HCT116 (cell line): ENCODE results near the gene HDHD5. TPM values are rescaled to one million over a fixed set of nuclear protein-coding genes. Genes with fewer than 3 reads are reported as not detected.

Experiments
- ATAC-seq: fragments of 200-7000 bp; cut with Tn5 transposase; 2 replicates; pipeline ENCODE4 v1.9.1; 2020; ENCODE audit warnings: mild to moderate bottlenecking, moderate library complexity
- BruUV-seq: library from RNA; stranded (reverse); fragments of 400-500 nt; replicated peaks from 2 replicates; lab custom pipeline; 2021; lab: Mats Ljungman, UMichigan
- CTCF ChIA-PET: fragments of 300-600 bp; sonication (Branson Sonifier 250); formaldehyde crosslinking; loops from one replicate; lab custom pipeline; 2021; ENCODE audit warnings: antibody characterized with exemption; lab: Charles Lee
- POLR2A ChIA-PET: fragments of 300-600, 350-600 bp; sonication (Branson Sonifier 250); formaldehyde crosslinking; loops from one replicate; lab custom pipeline; 2021; ENCODE audit warnings: antibody characterized with exemption; lab: Charles Lee
- RAD21 ChIA-PET, 2 experiments: fragments of 300-600 bp; sonication (Branson Sonifier 250); formaldehyde crosslinking; loops; one replicate each; lab custom pipeline; 2023; ENCODE audit warnings: low total read pairs in 2 of 2; ENCODE audit not compliant: uncharacterized antibody in 2 of 2, unreplicated experiment in 2 of 2, low non-redundant PET in 1 of 2; lab: Charles Lee
- DNase-seq: peaks from one replicate; pipeline ENCODE4 v3.0.0-alpha.2; 2010; ENCODE audit warnings: low read depth, low spot score
- H2AFZ ChIP-seq: fragments of 200-600 bp; shearing (Covaris generic), sonication (generic); 2 replicates; pipeline ENCODE4 v1.6.1; 2017; ENCODE audit warnings: low read depth, mixed run types, mixed read lengths, antibody characterized with exemption, low read length; ENCODE audit not compliant: poor library complexity, severe bottlenecking
- H3K27ac ChIP-seq: 2 replicates; pipeline ENCODE4 v1.5.1; 2012; ENCODE audit warnings: low read depth, low read length
- H3K27me3 ChIP-seq: fragments of 200-600 bp; sonication (generic); 2 replicates; pipeline ENCODE4 v1.6.1; 2016; ENCODE audit warnings: mixed run types, low read length, mixed read lengths; ENCODE audit not compliant: insufficient read depth
- H3K36me3 ChIP-seq, 2 experiments: fragments of 200-500 bp in 1 of 2; fragments of 200-600 bp in 1 of 2; sonication (Bioruptor generic) in 1 of 2; sonication (generic) in 1 of 2; 2 replicates each; pipeline versions ENCODE4 v1.5.1 to v1.6.1; 2014 to 2016; ENCODE audit warnings: low read length in 2 of 2, inconsistent platforms in 1 of 2, mixed read lengths in 1 of 2, mixed run types in 1 of 2; ENCODE audit not compliant: insufficient read depth in 2 of 2, control insufficient read depth in 1 of 2
- H3K4me1 ChIP-seq, 2 experiments: fragments of 200-600 bp in 1 of 2; sonication (generic) in 1 of 2; 2 replicates each; pipeline versions ENCODE4 v1.5.1 to v1.6.1; 2012 to 2017; ENCODE audit warnings: low read length in 2 of 2, inconsistent platforms in 1 of 2, mild to moderate bottlenecking in 1 of 2, mixed read lengths in 1 of 2, mixed run types in 1 of 2, moderate library complexity in 1 of 2; ENCODE audit not compliant: insufficient read depth in 2 of 2, control insufficient read depth in 1 of 2
- H3K4me2 ChIP-seq: fragments of 200-600 bp; sonication (generic); 2 replicates; pipeline ENCODE4 v1.6.1; 2017; ENCODE audit warnings: mixed run types, low read length, mixed read lengths
- H3K4me3 ChIP-seq, 2 experiments: fragments of 200-600 bp in 1 of 2; sonication (generic) in 1 of 2; replicated peaks in 1 of 2; 2 replicates each; pipeline ENCODE4 v1.5.1; 2011 to 2016; ENCODE audit warnings: low read length in 2 of 2, control low read depth in 1 of 2, low read depth in 1 of 2, mild to moderate bottlenecking in 1 of 2, mixed read lengths in 1 of 2, mixed run types in 1 of 2
- H3K79me2 ChIP-seq: fragments of 200-600 bp; sonication (generic); 2 replicates; pipeline ENCODE4 v1.6.1; 2017; ENCODE audit warnings: mild to moderate bottlenecking, mixed run types, low read length, moderate library complexity, mixed read lengths; ENCODE audit not compliant: insufficient read depth
- H3K9ac ChIP-seq: fragments of 200-600 bp; sonication (generic); 2 replicates; pipeline ENCODE4 v1.6.1; 2016; ENCODE audit warnings: low read length, mixed read lengths
- H3K9me2 ChIP-seq: fragments of 200-600 bp; sonication (generic), shearing (Covaris generic); 2 replicates; pipeline ENCODE4 v1.6.1; 2017; ENCODE audit warnings: mixed run types, mild to moderate bottlenecking, moderate library complexity; ENCODE audit not compliant: insufficient read depth
- H3K9me3 ChIP-seq, 2 experiments: fragments of 200-500 bp in 1 of 2; fragments of 200-600 bp in 1 of 2; sonication (Bioruptor generic) in 1 of 2; sonication (generic) in 1 of 2; 2 replicates each; pipeline ENCODE4 v1.6.1; 2014 to 2017; ENCODE audit warnings: low read length in 2 of 2, mixed read lengths in 2 of 2, inconsistent platforms in 1 of 2, low read depth in 1 of 2, mild to moderate bottlenecking in 1 of 2, mixed run types in 1 of 2, moderate library complexity in 1 of 2; ENCODE audit not compliant: control insufficient read depth in 1 of 2, insufficient read depth in 1 of 2
- H4K20me1 ChIP-seq: fragments of 200-600 bp; sonication (generic), shearing (Covaris generic); 2 replicates; pipeline ENCODE4 v1.6.1; 2017; ENCODE audit warnings: mixed run types, mild to moderate bottlenecking, moderate library complexity; ENCODE audit not compliant: insufficient read depth
- ATF3 ChIP-seq: IDR thresholded peaks from 2 replicates; pipeline ENCODE4 v1.6.1; 2012
- CEBPB ChIP-seq: IDR thresholded peaks from 2 replicates; pipeline ENCODE4 v1.6.1; 2012; ENCODE audit warnings: low read depth
- ELF1 ChIP-seq: IDR thresholded peaks from 2 replicates; pipeline ENCODE4 v1.6.1; 2012; ENCODE audit warnings: low read depth, borderline replicate concordance
- EZH2 ChIP-seq: fragments of 200-600 bp; sonication (generic); IDR thresholded peaks from 2 replicates; pipeline ENCODE4 v1.6.1; 2017; ENCODE audit warnings: antibody characterized with exemption, mixed run types
- EZH2phosphoT487 ChIP-seq: fragments of 200-600 bp; IDR thresholded peaks from 2 replicates; pipeline ENCODE4 v1.6.1; 2018; ENCODE audit warnings: antibody characterized with exemption, borderline replicate concordance
- FOSL1 ChIP-seq: IDR thresholded peaks from 2 replicates; pipeline ENCODE4 v1.6.1; 2012; ENCODE audit warnings: low read depth
- RAD21 ChIP-seq: IDR thresholded peaks from 2 replicates; pipeline ENCODE4 v1.6.1; 2012; ENCODE audit warnings: low read depth, mild to moderate bottlenecking
- SIN3A ChIP-seq: IDR thresholded peaks from 2 replicates; pipeline ENCODE4 v1.6.1; 2012; ENCODE audit warnings: low read depth
- TCF7L2 ChIP-seq: IDR thresholded peaks from 2 replicates; pipeline ENCODE4 v1.7.0; 2011; ENCODE audit warnings: borderline replicate concordance, inconsistent platforms; ENCODE audit not compliant: insufficient read depth, insufficient read length; ENCODE audit errors: extremely low read depth
- ZBTB33 ChIP-seq: IDR thresholded peaks from 2 replicates; pipeline ENCODE4 v1.6.1; 2011; ENCODE audit warnings: mild to moderate bottlenecking, low read length, moderate library complexity; ENCODE audit not compliant: insufficient replicate concordance; ENCODE audit errors: extremely low read depth
- intact Hi-C: fragments of 100-400 bp; cut with micrococcal nuclease; formaldehyde crosslinking; loops from 2 replicates; pipeline ENCODE4 v1.10.0; 2022
- total RNA-seq: library from RNA; stranded (reverse); gene quantifications from one replicate; pipeline ENCODE4 v1.2.1, GENCODE V29; 2021; ENCODE audit not compliant: unreplicated experiment
- TF ChIP-seq, protein P1 (sequence below): IDR thresholded peaks from 2 replicates; pipeline ENCODE4 v1.6.1; 2012

The HDHD5 gene
- total RNA-seq, 1 experiment from 2014 or later, result 70.1 TPM

- TF ChIP-seq ZBTB33, result no peak
- TF ChIP-seq EZH2phosphoT487, result no peak
- no peak for TF ChIP-seq CEBPB
- no peak for TF ChIP-seq ELF1
- TF ChIP-seq, protein P1, sequence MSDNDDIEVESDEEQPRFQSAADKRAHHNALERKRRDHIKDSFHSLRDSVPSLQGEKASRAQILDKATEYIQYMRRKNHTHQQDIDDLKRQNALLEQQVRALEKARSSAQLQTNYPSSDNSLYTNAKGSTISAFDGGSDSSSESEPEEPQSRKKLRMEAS, result no peak
- no peak for TF ChIP-seq ATF3
- no peak for TF ChIP-seq SIN3A
- no peak for TF ChIP-seq RAD21
- no peak for TF ChIP-seq EZH2
- no peak for TF ChIP-seq TCF7L2
- TF ChIP-seq, all 23 proteins: peak for 0
Measured at GRCh38 chr22:17102297-17102667, 56.8 kb downstream of the HDHD5 start (continued).

- ATAC-seq, result no peak
- Histone ChIP-seq H3K9ac (no peak overlapping the region), H3K9me2 (no peaks in the 10 kb centered on the region), H3K79me2 (no peaks in the 10 kb centered on the region), H2AFZ (no peak overlapping the region), H3K27ac (no peak overlapping the region), H4K20me1 (no peaks in the 10 kb centered on the region), H3K27me3 (no peaks in the 10 kb centered on the region), H3K36me3 (peaks cover 23 to 25% of the 10 kb centered on the region in 2 experiments; a peak in 2 of 4 replicates), H3K4me2 (no peak overlapping the region), H3K9me3 (no peaks in the 10 kb centered on the region), H3K4me1 (no peaks in the 10 kb centered on the region), H3K4me3 (no peak overlapping the region)
- BruUV-seq, result no TSS peak
- TF ChIP-seq FOSL1, result no peak
- intact Hi-C loops, result no loop called here
- ChIA-PET RAD21 (interaction anchor here in 1 of 2 experiments (0.6 kb wide), 1 partner anchor 133 kb away, joined by 4 read pairs; no protein-coding TSS in a partner anchor), CTCF (interaction anchor here (0.8 kb wide), 1 partner anchor 70 kb away, joined by 3 read pairs; no protein-coding TSS in a partner anchor), POLR2A (no interaction called here)
- DNase-seq, result no peak
Measured at GRCh38 chr22:17101475-17102296, 57.4 kb downstream of the HDHD5 start.
